Fibroblast of villous mesenchyme (primary cell): ENCODE data around the gene TMEM260. TPM values are rescaled to one million over a fixed set of nuclear protein-coding genes. Genes with fewer than 3 reads are reported as not detected.

Experiments
- DNase-seq: peaks from one replicate; pipeline ENCODE4 v3.0.0-alpha.2; 2010; ENCODE audit warnings: low read depth
- H3K4me3 ChIP-seq: 2 replicates; pipeline ENCODE4 v1.5.1; 2011; ENCODE audit warnings: low read depth, mild to moderate bottlenecking, low read length
- total RNA-seq: library from RNA; depleted of rRNA; stranded (reverse); fragments of >200 nt; gene quantifications from 2 replicates; pipeline ENCODE4 v1.2.3, GENCODE V29; 2012
- TF ChIP-seq, protein P1 (sequence below): IDR thresholded peaks from 2 replicates; pipeline ENCODE4 v1.5.1; 2012; ENCODE audit warnings: low read depth, mild to moderate bottlenecking, low read length; ENCODE audit not compliant: insufficient read depth

TMEM260 gene
- total RNA-seq, 1 donor, result 19.9 TPM

DNA sequence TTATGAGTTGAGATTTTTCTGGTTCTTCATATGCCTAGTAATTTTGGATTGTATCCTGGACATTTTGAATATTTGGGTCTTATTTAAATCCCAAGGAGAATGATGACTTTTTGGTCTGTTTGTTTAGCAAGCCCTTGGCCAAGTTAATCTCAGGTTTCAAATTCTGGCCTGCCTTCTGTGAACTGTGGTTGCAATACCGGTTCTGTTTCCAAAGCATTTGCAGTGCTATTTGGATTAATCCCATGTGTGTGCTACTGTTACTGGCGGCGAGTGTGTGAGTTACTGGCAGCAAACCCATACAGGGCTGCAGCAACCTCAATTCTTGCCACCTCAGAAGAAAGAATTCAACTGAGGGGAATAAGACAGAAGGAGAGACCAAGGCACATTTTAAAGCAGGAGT, 51.1 kb downstream of the TMEM260 start:
- DNase-seq, result peak; percentile 21
- H3K4me3 ChIP-seq, result no peak overlapping the region
- TF ChIP-seq, protein P1, sequence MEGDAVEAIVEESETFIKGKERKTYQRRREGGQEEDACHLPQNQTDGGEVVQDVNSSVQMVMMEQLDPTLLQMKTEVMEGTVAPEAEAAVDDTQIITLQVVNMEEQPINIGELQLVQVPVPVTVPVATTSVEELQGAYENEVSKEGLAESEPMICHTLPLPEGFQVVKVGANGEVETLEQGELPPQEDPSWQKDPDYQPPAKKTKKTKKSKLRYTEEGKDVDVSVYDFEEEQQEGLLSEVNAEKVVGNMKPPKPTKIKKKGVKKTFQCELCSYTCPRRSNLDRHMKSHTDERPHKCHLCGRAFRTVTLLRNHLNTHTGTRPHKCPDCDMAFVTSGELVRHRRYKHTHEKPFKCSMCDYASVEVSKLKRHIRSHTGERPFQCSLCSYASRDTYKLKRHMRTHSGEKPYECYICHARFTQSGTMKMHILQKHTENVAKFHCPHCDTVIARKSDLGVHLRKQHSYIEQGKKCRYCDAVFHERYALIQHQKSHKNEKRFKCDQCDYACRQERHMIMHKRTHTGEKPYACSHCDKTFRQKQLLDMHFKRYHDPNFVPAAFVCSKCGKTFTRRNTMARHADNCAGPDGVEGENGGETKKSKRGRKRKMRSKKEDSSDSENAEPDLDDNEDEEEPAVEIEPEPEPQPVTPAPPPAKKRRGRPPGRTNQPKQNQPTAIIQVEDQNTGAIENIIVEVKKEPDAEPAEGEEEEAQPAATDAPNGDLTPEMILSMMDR, result no peak

DNA sequence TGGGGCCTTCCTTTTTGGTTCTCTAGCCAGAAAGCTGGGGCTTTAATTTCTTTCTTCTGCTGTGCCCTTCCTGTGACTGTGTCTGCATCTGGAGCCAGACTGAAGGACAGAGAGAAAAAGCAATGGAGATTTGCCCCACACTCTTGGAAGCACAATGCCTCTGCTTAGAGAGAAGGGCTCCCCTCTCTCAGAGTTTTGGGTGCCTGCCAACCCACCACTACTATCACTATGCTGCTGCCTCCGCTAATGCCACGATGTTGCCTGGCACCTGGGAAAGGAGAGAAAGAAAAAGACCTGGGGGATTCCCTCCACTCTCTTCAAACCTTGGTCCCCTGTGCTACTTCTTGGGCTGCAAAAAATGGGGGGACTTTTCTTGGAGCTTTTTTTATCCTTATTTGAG, 52.6 kb downstream of the TMEM260 start:
- TF ChIP-seq, protein P1, result no peak
- H3K4me3 ChIP-seq, result no peak overlapping the region
- no peak for DNase-seq

DNA sequence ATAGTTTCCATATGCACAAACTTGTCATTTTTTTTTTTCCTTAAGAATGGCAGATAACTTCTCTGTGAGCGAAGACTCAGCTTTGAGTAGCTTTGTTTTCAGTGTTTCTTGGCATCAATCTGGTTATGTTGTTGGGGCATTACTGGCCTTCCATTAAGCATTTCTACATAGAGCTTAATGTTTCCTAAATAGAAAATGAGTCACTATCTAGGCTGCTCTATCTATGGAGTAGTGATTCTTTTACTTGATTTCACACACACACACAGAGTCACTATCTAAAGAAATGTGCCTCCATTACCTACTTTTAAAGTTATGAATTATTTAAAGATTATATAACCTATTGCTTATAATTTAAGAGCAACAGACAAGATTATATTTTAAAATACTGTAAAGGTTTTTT, 53.9 kb downstream of the TMEM260 start:
- TF ChIP-seq, protein P1, result no peak
- no peak for DNase-seq
- no peak overlapping the region for H3K4me3 ChIP-seq

DNA sequence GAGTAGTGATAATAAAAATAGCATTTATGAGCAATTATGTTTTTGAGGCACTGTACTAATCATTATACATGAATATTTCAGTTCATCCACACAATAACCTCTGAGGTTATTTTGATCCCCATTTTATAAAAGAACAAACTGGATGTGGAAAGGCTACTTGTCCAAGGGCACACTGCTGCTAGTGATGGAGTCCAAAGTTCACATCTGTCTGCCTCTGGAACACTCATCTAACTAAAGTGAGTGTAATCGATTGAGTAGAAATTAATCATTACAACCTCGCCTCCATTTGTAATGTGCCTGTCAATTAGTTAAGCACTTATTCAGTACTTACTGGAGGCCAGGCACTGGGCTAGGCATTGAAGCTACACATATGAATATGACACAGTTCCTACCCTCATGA, 55.4 kb downstream of the TMEM260 start:
- TF ChIP-seq, protein P1, result no peak
- no peak overlapping the region for H3K4me3 ChIP-seq
- no peak for DNase-seq

DNA sequence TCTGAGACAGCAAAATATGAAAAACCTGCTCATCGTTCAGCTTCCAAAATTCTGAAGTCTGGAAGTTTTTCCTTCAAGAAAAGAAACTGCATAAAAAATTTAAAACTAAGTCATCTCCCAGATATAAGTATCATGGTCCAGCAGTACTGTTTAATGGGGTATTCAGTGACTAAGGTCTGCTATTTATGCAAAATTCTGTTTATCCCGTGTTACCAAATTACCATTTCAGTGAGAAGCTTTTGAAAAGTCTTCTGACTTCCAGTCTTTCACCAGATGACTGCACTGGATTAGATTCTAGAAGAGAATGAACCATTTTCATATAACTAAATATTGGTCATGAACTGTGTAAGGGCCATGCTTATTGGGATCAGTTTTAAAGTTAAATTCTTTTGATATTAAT, 67.9 kb downstream of the TMEM260 start:
- DNase-seq, result no peak
- TF ChIP-seq, protein P1, result no peak

DNA sequence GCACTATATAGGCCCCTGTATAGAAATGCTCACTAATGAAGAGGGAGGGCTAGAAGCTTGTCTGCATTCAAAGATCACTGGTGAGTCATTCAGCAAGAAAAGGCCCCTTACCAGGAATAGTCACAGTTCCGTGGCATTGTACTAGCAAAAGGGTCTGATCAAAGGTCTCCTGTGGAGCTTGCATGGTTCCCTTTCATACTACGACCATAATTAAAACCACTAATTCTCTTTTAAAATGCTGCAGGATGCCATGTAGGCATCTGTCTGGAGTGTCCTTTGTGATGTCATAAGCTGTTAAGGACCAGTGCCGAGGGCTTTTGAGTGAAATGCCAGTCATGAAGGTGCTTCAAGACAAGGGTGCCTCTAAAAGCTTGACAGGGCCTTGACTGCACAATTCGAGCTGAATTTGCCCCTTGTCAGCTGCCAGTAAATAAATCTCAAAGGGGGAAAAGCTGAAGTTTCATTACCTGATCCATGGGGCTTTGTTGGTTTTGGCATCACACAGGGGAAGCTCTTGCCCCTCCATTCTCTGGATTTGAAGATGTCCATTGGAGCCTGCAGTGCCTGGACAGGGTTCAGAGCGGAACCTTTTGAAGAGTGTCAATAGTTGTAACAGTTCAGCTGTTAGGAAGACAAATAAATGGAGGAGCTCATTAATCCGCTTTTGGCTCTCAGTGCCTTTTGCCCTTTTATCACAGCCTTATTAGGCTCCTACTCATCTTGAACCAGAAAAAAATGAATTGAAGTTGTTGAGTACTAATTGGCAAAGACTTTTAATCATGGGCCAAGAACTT, 69.1 kb downstream of the TMEM260 start:
- TF ChIP-seq, protein P1, result no peak
- no peak for DNase-seq

More for the DNA sequence above, 67.9 kb downstream of the TMEM260 start:
- no peak overlapping the region for H3K4me3 ChIP-seq

DNA sequence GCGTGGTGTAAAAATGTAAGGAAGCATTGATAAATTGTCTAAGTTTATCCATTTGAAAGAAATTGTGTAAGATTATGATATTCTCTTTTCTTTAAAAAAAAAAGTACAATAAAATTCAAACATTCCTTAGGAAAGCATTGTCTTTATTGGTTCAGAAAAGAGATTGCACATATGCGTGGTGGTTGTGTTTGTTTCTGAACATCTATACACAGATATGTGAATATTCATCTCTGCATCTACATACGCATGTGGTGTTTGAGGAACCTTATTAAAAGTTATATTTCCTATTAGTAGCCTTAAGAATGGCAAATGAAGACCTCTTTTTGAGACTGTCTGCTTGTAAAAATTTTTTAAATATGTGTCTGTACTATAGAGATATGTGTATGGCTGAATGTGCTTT, 69.8 kb downstream of the TMEM260 start:
- TF ChIP-seq, protein P1, result no peak

More for the DNA sequence above, 69.1 kb downstream of the TMEM260 start:
- H3K4me3 ChIP-seq, result no peak overlapping the region

More for the DNA sequence above, 69.8 kb downstream of the TMEM260 start:
- H3K4me3 ChIP-seq, result no peak overlapping the region
- DNase-seq, result no peak
